Fibroblast of mammary gland (primary cell): ENCODE measurements around the gene NUP93.
A peak's percentile ranks its signal among the peaks of the same experiment; 100 is the strongest.

Experiments used
- DNase-seq: peaks from one replicate; pipeline ENCODE4 v3.0.0-alpha.2; 2010; ENCODE audit warnings: low read depth
- H3K4me3 ChIP-seq: 2 replicates; pipeline ENCODE4 v1.5.1; 2011; ENCODE audit warnings: low read depth, mild to moderate bottlenecking, low read length, moderate library complexity; ENCODE audit not compliant: control insufficient read depth
- TF ChIP-seq, protein P1 (sequence below): conservative IDR thresholded peaks from 2 replicates; pipeline ENCODE4 v1.5.1; 2011; ENCODE audit warnings: low read depth, low read length, inconsistent platforms; ENCODE audit not compliant: control insufficient read depth, insufficient read depth

NUP93 gene

DNA sequence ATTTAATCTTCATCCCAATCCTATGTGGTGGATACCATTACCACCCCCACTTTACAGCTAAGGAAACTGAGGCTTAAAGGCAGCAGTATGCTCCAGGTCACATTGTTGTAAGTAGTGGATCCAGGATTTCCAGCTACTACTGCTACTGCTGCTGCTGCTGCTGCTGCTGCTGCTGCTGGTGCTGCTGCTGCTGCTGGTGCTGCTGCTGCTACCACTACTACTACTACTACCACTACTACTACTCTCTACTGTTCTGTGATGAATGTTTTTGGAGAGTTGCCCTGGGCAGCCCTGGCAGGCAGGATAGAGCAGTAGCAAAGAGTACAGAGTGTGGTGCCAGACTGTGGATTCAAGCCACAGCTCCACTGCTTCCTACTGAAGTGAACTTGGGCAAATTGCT lies 85.8 kb downstream of the NUP93 start:
- no peak overlapping the region for H3K4me3 ChIP-seq
- DNase-seq, result no peak
- TF ChIP-seq, protein P1, sequence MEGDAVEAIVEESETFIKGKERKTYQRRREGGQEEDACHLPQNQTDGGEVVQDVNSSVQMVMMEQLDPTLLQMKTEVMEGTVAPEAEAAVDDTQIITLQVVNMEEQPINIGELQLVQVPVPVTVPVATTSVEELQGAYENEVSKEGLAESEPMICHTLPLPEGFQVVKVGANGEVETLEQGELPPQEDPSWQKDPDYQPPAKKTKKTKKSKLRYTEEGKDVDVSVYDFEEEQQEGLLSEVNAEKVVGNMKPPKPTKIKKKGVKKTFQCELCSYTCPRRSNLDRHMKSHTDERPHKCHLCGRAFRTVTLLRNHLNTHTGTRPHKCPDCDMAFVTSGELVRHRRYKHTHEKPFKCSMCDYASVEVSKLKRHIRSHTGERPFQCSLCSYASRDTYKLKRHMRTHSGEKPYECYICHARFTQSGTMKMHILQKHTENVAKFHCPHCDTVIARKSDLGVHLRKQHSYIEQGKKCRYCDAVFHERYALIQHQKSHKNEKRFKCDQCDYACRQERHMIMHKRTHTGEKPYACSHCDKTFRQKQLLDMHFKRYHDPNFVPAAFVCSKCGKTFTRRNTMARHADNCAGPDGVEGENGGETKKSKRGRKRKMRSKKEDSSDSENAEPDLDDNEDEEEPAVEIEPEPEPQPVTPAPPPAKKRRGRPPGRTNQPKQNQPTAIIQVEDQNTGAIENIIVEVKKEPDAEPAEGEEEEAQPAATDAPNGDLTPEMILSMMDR, result no peak

DNA sequence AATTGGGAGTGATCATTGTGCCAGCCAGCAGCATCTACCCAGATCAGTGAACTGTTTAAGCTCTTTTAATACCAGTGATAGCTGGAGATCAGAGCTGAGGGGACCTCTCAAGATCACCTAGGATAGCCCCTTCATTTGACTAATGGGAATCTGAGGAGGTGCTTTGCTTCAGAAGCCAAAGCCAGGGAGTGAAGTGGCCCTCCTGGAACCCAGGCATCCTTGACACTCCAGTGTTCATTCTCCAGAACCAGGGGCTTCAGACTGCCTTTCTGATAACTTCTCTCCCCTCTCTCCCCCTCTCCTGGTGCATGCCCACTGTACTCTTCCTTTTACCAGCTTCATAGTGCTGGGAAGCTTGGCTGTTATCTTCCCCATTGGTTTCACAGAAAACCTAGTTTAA lies 87.1 kb downstream of the NUP93 start:
- H3K4me3 ChIP-seq, result no peak overlapping the region
- TF ChIP-seq, protein P1, result no peak
- DNase-seq, result no peak

DNA sequence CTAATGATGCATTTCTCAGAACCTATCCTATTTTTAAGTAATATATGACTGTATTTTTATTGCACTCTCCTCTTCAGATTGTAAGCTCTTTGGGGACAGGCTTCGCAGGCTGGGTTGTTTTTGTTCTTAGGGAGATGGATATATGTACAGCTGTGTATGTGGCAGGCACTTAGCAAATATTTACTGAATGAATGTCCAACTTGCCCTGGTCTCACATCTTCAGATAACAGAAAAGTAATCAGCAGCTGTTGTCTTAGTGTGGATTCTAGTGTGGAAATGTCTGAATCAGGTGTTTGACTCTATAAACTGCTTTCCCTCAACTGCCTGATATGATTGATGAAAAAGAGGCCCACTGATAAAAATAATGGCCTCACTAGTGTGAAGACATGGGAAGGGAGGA lies 88.0 kb downstream of the NUP93 start:
- TF ChIP-seq, protein P1, result no peak
- H3K4me3 ChIP-seq, result no peak overlapping the region
- no peak for DNase-seq

DNA sequence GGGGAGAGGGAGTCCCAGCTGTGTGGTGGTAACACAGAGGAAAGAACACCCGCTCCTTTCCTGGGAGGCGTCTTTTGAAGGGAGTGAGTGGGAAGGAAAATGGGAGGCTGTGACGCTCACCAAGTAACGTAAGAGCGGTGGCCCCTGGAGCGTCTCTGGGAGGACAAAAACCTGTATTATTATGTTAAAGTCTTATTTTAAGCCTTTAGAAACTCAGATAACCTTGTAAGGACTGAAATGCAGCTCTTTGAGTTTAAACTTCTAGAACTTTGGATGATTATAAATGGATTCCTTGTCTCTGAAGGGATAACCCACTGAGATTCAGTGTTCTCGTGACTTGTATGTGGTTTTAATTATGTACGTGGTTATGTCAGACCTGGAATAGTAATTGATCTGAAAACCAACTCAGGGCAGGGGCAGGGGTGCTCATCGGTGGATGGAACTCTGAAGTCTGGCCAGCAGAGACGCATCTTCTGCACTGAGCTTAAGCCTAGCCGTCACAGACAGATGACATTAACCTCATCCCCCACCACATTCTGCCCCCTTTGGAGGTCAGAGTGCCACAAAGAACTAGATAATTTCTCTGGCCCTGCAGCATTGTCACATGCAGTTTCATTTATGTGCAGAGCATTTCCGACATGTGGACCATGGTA lies 93.3 kb downstream of the NUP93 start:
- no peak overlapping the region for H3K4me3 ChIP-seq
- TF ChIP-seq, protein P1, result no peak
- no peak for DNase-seq

DNA sequence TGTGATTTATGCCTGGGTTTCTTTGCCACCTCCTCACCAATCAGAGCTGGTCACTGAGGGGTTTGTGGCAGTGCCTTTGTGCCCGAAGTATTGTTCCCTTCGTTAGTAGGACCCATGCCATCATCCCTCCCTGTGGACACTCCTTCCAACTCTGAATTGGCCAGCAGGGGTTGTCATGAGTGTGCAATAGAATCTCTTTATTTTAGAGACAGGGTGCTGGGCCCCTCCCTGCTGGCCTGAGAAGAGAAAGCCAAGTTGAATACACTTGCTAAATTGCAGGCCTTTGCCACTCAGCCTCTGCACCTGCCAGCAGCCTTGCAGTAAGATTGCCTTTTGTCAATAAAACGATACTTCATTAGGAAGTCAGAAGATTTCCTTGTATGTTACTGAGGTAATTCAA lies 94.4 kb downstream of the NUP93 start:
- TF ChIP-seq, protein P1, result peak; percentile 16
- peak; percentile 11 for DNase-seq
- H3K4me3 ChIP-seq, result no peak overlapping the region

DNA sequence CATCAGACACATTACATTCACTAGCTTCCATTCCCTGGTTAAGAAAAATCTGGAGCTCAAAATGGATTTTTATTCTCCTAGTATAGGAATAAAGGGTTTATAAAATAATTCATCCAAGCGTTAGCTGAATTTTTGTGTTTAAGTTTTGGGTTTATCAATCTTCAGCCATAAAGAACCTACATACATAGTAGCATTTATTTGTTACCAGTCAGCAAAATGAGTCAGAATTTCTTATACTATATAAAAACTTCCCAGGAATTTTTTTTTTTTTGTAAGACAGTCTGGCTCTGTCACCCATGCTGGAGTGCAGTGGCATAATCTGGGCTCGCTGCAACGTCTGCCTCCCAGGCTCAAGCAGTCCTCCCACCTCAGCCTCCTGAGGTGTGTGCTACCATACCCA lies 94.9 kb downstream of the NUP93 start:
- TF ChIP-seq, protein P1, result no peak
- no peak overlapping the region for H3K4me3 ChIP-seq
- no peak for DNase-seq

DNA sequence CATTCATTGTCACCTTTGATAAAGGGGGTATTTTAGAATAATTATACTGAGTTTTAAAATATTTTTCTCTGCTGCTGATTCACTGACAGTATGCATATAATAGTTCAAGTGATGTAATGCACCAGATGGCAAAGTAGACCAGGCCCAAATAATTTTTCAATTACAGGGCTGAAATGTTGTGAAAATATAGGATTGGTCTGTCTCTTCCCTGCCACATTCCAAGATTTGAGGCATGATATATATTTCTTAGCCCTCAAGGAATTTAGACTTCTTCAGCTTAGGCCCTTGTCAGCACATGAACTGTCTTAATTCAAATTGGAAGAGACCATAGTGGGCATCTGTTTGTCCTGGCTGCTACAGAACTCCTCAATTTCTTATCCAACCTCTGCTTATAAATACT lies 95.9 kb downstream of the NUP93 start:
- no peak overlapping the region for H3K4me3 ChIP-seq
- no peak for DNase-seq
- TF ChIP-seq, protein P1, result no peak
